HCT116 (cell line): ENCODE data around the gene SWAP70.

Source experiments
- EZH2 ChIP-seq: fragments of 200-600 bp; sonication (generic); IDR thresholded peaks from 2 replicates; pipeline ENCODE4 v1.6.1; 2017; ENCODE audit warnings: antibody characterized with exemption, mixed run types
- TF ChIP-seq, protein P1 (sequence below), 3 experiments: fragments of 200-600 bp in 1 of 3; sonication (generic) in 1 of 3; IDR thresholded peaks in 2 of 3; conservative IDR thresholded peaks in 1 of 3; 2 replicates each; pipeline ENCODE4 v1.5.1; 2012 to 2017; ENCODE audit warnings: low read depth in 2 of 3, low read length in 2 of 3, antibody characterized with exemption in 1 of 3, borderline replicate concordance in 1 of 3, control low read depth in 1 of 3, mild to moderate bottlenecking in 1 of 3, mixed read lengths in 1 of 3, mixed run types in 1 of 3, moderate library complexity in 1 of 3; ENCODE audit not compliant: insufficient read depth in 1 of 3

DNA sequence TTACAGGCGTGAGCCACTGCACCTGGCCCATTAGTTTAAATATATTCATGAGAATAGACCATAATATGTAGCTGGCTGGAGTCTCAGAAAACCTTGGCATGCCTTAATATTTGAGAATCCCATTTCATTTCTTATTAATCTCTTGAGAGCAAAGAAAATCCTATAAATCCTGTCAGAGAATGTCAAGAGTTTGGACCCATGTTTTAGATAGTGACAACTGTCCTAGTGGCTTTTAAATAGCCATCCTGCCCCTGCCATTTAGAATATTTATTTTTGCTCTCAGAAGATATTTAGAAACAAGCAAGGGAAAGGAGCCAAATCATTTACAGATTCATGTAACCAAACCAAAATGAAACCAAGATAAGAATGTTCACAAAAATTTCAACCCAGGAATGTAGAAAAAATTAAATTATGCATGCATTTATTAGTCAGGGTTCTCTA lies 107.2 kb downstream of the SWAP70 start:
- no peak for TF ChIP-seq EZH2
- TF ChIP-seq, protein P1, sequence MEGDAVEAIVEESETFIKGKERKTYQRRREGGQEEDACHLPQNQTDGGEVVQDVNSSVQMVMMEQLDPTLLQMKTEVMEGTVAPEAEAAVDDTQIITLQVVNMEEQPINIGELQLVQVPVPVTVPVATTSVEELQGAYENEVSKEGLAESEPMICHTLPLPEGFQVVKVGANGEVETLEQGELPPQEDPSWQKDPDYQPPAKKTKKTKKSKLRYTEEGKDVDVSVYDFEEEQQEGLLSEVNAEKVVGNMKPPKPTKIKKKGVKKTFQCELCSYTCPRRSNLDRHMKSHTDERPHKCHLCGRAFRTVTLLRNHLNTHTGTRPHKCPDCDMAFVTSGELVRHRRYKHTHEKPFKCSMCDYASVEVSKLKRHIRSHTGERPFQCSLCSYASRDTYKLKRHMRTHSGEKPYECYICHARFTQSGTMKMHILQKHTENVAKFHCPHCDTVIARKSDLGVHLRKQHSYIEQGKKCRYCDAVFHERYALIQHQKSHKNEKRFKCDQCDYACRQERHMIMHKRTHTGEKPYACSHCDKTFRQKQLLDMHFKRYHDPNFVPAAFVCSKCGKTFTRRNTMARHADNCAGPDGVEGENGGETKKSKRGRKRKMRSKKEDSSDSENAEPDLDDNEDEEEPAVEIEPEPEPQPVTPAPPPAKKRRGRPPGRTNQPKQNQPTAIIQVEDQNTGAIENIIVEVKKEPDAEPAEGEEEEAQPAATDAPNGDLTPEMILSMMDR (IDR thresholded peaks at IDR 0.05 in 2 of 3, conservative IDR thresholded peaks at IDR 0.05 in 1 of 3; ENCODE audit: borderline replicate concordance in 1 of 3, insufficient read depth in 1 of 3, low read depth in 2 of 3, low read length in 2 of 3): no peak
